BE2C (cell line): Measurements from ENCODE around the gene RBM48.

Source experiments
- DNase-seq: peaks from one replicate; pipeline ENCODE4 v3.0.0-alpha.2; 2020
- H3K27me3 ChIP-seq: fragments of 250-450 bp; sonication (Bioruptor Pico); 2 replicates; pipeline ENCODE4 v1.5.1; 2020; ENCODE audit warnings: mild to moderate bottlenecking
- H3K36me3 ChIP-seq: fragments of 250-450 bp; sonication (Bioruptor Pico); 2 replicates; pipeline ENCODE4 v1.5.1; 2020; ENCODE audit warnings: mild to moderate bottlenecking
- H3K4me1 ChIP-seq: fragments of 250-450 bp; sonication (Bioruptor Pico); 2 replicates; pipeline ENCODE4 v1.5.1; 2020
- H3K4me3 ChIP-seq: 2 replicates; pipeline ENCODE4 v1.5.1; 2011; ENCODE audit warnings: low read depth, low read length
- H3K9me3 ChIP-seq: fragments of 250-450 bp; sonication (Bioruptor Pico); 2 replicates; pipeline ENCODE4 v1.5.1; 2020
- TF ChIP-seq, protein P1 (sequence below): IDR thresholded peaks from 2 replicates; pipeline ENCODE4 v1.5.1; 2012; ENCODE audit warnings: mild to moderate bottlenecking, low read depth, low read length

RBM48 gene

DNA sequence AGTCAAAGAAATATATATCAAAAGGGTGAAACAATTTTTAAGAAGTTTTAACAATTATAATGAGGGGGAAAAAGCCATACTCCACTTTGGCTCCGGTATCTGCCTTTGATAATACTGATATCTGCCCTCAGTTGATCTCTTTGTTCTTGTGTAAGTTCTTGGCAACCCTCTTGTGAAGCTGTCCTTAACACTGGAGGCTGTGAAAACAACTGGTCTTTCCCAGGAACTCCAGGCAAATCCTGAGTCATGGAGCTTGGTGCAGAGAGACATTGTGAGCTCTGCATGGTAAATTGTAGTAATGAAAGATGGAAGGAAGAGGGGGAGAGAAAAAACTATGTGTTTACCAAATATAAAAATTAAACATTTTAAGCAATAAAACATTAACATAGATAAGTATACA lies 39.0 kb upstream of the RBM48 start:
- Histone ChIP-seq H3K9me3 (no peaks in the 10 kb centered on the region), H3K36me3 (peaks cover 5% of the 10 kb centered on the region), H3K27me3 (no peaks in the 10 kb centered on the region), H3K4me3 (no peak overlapping the region), H3K4me1 (no peaks in the 10 kb centered on the region)
- DNase-seq, result no peak
- TF ChIP-seq, protein P1, sequence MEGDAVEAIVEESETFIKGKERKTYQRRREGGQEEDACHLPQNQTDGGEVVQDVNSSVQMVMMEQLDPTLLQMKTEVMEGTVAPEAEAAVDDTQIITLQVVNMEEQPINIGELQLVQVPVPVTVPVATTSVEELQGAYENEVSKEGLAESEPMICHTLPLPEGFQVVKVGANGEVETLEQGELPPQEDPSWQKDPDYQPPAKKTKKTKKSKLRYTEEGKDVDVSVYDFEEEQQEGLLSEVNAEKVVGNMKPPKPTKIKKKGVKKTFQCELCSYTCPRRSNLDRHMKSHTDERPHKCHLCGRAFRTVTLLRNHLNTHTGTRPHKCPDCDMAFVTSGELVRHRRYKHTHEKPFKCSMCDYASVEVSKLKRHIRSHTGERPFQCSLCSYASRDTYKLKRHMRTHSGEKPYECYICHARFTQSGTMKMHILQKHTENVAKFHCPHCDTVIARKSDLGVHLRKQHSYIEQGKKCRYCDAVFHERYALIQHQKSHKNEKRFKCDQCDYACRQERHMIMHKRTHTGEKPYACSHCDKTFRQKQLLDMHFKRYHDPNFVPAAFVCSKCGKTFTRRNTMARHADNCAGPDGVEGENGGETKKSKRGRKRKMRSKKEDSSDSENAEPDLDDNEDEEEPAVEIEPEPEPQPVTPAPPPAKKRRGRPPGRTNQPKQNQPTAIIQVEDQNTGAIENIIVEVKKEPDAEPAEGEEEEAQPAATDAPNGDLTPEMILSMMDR, result no peak

DNA sequence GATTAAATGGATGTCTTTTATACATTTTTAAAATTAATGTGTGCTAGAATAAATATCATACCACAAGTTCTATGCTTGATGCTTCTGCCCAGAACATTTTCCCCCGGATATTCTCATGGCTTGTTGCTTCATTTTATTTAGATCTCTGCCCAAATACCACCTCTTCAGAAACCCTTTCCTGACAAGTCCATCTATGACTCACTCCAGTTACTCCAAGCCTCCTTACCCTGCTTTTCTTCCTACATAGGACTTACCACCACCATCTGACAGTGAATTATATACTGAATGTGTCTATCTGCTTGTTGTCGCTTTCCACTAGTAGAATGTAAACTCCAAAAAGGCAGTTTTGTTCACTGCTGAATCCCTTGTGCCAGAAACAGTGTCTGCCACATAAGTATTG lies 31.7 kb upstream of the RBM48 start:
- DNase-seq, result no peak
- Histone ChIP-seq H3K9me3 (no peaks in the 10 kb centered on the region), H3K36me3 (no peaks in the 10 kb centered on the region), H3K4me1 (no peaks in the 10 kb centered on the region), H3K4me3 (no peak overlapping the region), H3K27me3 (no peaks in the 10 kb centered on the region)
- TF ChIP-seq, protein P1, result no peak

DNA sequence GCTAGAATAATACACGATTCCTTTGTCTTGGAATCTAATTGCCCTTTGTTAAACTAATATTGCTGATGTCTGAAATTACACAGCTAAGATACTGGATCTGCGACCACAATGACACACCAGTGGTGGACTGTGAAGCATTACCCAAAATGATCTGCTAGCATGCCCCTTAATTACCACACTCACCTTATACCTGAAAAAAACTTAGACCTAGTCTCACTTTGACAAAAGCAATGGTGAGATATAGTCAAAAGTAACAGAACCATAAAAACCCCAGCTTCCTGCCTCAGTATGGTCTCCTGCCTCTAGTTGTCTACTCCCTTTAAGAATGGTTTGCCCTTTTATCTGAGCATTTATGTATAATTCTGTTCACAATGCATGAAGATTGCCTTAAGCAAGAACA lies 30.0 kb upstream of the RBM48 start:
- TF ChIP-seq, protein P1, result no peak
- H3K4me1 ChIP-seq, result no peaks in the 10 kb centered on the region
- H3K9me3 ChIP-seq, result no peaks in the 10 kb centered on the region
- no peak overlapping the region for H3K4me3 ChIP-seq
- DNase-seq, result no peak
- H3K27me3 ChIP-seq, result no peaks in the 10 kb centered on the region
- H3K36me3 ChIP-seq, result no peaks in the 10 kb centered on the region

DNA sequence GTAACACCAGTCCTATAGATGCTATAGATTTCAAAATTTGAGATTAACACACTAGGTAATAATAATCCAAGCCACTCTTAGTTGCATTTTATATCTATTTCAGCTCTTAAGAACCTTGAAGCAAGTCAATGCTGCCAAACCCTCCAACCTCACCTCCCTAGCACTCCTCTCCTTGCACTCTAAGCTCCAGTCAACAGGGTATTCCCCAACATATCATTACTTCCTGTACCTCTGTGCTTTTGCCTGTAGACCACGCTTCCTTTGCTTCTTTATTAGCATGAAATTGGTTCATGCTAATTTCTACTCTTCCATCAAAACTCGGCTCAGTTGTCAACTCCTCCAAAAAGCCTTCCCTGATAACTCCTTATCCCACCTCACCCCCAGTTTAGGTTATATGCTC lies 24.8 kb upstream of the RBM48 start:
- H3K4me1 ChIP-seq, result no peaks in the 10 kb centered on the region
- H3K27me3 ChIP-seq, result no peaks in the 10 kb centered on the region
- H3K4me3 ChIP-seq, result no peak overlapping the region
- H3K9me3 ChIP-seq, result no peaks in the 10 kb centered on the region
- TF ChIP-seq, protein P1, result no peak
- no peak for DNase-seq
- no peaks in the 10 kb centered on the region for H3K36me3 ChIP-seq

DNA sequence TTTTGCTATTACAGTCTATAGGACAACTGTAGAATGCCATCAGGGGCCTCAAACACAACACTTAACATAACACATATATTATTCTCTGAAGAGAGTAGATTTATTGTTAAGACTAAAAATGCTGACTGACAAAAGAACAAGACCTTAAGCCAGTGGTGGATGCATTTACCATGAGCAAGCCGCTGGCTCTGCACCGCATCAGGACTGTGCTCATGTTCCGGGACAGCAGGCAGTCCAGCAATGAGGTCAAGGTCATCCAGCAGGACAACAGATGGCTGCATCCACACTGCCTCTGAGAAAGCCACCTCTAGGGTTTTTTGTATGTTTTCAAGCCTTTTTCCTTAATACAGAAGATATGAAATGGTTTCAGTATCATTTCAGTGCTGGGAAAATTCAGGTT lies 24.0 kb upstream of the RBM48 start:
- Histone ChIP-seq H3K4me1 (no peaks in the 10 kb centered on the region), H3K36me3 (no peaks in the 10 kb centered on the region), H3K27me3 (no peaks in the 10 kb centered on the region), H3K9me3 (no peaks in the 10 kb centered on the region), H3K4me3 (no peak overlapping the region)
- TF ChIP-seq, protein P1, result no peak
- no peak for DNase-seq

DNA sequence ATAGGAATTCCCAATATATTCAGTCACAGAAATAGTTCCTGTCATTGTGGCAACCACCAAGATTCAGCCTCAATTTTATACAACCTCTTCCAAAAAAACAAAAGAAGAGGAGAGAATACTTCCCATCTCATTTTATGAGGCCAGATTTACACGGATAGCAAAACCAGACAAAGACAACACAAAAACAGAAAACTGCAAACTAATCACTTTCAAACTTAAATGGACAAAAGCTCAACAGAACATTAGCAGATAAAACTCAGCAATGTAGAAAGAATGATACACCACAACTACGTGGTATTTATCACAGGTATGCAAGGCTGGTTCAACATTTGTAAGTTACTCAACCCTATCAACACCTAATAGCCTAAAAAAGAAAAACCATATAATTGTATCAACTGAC lies 22.2 kb upstream of the RBM48 start:
- no peaks in the 10 kb centered on the region for H3K36me3 ChIP-seq
- TF ChIP-seq, protein P1, result no peak
- no peak for DNase-seq

More for the DNA sequence above, 22.2 kb upstream of the RBM48 start:
- no peaks in the 10 kb centered on the region for H3K27me3 ChIP-seq
- no peaks in the 10 kb centered on the region for H3K4me1 ChIP-seq
- H3K4me3 ChIP-seq, result no peak overlapping the region
- H3K9me3 ChIP-seq, result no peaks in the 10 kb centered on the region
